GM12875 (cell line): ENCODE results near the gene SMG7.

Source experiments
- H3K4me3 ChIP-seq: one replicate; pipeline ENCODE4 v1.5.1; 2011; ENCODE audit warnings: low read depth, low read length, control low read depth
- TF ChIP-seq, protein P1 (sequence below): IDR thresholded peaks from 2 replicates; pipeline ENCODE4 v1.5.1; 2011; ENCODE audit warnings: low read depth, mild to moderate bottlenecking, control low read depth, inconsistent platforms, low read length, moderate library complexity, borderline replicate concordance; ENCODE audit not compliant: insufficient read depth

Gene SMG7

DNA sequence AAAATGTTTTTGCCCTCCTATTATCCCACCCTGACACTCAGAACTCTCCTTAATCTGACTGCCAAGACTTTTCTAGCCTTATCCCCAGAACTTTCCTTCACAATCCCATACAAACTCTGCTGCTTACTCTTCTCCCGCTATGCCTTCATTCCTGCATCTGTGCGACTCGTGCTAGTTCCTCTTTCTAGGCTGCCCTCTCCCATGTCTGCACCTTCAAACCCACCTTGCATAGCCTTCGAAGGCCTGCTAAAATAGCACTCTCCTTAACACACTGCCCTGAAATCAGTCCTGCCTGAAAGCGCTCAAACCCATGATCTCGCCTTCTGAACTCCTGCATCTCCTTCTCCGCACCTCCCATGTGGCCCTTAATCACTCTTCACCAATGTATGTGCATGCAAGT lies 120.4 kb downstream of the SMG7 start:
- no peak overlapping the region for H3K4me3 ChIP-seq
- TF ChIP-seq, protein P1, sequence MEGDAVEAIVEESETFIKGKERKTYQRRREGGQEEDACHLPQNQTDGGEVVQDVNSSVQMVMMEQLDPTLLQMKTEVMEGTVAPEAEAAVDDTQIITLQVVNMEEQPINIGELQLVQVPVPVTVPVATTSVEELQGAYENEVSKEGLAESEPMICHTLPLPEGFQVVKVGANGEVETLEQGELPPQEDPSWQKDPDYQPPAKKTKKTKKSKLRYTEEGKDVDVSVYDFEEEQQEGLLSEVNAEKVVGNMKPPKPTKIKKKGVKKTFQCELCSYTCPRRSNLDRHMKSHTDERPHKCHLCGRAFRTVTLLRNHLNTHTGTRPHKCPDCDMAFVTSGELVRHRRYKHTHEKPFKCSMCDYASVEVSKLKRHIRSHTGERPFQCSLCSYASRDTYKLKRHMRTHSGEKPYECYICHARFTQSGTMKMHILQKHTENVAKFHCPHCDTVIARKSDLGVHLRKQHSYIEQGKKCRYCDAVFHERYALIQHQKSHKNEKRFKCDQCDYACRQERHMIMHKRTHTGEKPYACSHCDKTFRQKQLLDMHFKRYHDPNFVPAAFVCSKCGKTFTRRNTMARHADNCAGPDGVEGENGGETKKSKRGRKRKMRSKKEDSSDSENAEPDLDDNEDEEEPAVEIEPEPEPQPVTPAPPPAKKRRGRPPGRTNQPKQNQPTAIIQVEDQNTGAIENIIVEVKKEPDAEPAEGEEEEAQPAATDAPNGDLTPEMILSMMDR = no peak

DNA sequence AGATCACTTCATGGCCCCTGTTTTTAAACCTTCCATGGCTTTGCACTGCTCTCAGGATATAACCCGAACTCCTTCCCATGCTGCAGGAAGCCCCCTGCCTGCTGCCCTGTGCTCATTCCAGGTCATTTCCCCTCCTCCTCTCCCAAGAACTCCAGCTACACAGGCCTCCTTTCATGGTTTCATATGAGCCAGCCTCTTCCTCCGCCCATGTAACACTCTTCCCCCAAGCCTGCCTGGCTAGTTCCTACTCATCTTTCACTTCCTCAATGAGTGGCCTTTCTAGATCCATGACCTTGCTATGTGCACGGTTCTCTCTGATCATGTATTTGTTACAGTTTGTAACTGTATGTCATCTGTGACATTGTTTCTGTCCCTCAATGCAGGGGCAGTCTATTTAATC lies 121.1 kb downstream of the SMG7 start:
- no peak overlapping the region for H3K4me3 ChIP-seq
- TF ChIP-seq, protein P1 = no peak

DNA sequence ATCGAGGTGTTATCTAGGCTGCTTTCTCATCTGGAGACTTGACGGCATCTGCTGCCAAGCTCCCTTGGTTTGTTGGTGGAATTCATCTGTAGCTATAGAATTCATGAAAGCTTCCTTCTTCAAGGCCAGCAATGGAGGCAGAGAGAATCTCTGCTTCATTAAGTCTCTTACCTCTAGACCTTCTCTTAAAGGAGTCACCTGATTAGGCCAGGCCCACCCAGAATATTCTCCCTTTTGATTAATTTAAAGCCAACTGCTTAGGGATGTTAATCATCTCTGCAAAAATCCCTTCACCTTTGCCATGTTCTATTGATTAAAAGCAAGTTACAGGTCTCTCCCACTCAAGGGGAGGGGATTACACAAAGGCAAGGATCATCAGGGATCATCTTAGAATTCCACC lies 123.2 kb downstream of the SMG7 start:
- no peak overlapping the region for H3K4me3 ChIP-seq
- TF ChIP-seq, protein P1 = no peak

DNA sequence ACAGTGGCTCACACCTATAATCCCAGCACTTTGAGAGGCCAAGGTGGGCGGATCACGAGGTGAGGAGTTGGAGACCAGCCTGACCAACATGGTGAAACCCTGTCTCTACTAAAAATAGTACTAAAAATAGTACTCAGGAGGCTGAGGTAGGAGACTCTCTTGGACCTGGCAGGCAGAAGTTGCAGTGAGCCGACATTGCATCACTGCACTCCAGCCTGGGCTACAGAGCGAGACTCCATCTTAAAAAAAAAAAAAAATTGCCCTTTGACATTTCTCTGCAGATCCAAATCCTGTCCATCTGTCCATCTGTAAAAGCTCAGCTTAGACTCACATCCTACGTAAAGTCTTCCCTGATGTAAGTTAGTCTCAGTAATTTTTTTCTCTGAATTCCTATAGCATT lies 124.2 kb downstream of the SMG7 start:
- TF ChIP-seq, protein P1 = no peak
- H3K4me3 ChIP-seq = no peak overlapping the region

DNA sequence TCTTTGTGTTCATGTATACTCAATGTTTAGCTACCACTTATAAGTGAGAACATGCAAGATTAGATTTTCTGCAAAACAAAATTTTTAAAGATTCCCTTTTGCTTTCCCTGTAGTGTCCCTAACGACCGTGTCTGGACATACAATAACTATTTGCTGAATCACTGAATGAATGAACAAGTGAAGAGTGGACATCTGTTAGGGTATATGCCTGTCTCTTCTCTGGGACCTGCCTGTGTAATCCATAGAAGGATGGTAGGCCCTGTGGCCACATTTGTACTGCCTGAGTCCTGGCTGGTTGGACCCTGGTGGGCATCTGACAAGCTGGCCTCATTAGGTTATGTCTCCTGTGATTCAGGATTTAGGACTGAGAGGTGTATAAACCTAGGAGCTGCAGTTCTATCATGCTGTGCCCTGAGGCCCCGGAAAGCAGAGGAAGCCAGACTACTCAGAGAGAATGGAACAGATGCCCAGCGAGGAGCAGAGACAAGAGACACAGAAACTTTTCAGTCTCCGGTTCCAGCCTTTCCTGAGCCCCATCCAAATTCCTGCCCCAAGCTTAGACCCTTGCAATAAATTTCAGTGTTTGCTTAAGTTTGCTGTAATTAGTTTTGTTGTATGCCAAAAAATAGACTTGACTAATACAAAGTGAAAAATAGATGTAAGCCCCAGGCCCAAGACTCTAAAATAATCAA lies 125.5 kb downstream of the SMG7 start:
- TF ChIP-seq, protein P1 = no peak
- H3K4me3 ChIP-seq = no peak overlapping the region

DNA sequence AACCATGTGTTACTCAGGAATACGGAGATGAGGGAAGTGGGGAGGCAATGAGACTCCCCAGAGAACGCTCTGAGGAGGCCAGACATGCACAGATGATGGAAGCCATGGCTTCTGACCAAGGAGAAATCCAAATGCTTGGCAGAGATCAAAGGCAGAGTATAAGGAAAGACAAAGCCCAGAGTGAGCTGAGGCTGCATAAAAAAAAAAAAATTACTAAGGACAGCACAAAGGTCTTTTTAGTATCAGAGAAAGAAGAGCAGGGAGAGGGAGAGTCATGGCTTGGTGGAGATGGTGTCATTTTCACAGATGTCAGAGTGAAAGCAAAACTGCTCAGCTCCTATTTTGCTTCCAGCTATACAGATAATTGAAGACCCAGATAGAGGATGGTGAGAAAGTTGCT lies 126.1 kb downstream of the SMG7 start:
- TF ChIP-seq, protein P1 = no peak
- no peak overlapping the region for H3K4me3 ChIP-seq

DNA sequence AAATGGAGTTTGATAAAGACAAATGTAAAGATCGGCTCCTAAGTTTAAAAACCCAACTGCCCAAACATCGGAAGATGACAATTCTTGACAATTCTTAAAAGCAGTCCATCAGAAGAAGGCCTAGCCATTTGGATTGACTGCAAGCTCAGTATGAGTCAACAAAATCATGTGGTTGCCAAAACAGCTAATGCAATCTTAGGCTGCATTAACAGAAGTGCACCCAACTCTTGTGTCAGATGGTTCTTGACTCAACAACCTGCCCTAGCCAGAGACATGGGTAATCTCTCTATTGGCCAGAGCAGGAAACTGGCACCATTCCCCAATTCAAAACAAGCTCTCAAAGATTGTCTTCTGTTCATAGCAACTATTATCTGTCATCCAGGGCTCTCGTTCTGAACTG lies 127.8 kb downstream of the SMG7 start:
- TF ChIP-seq, protein P1 = no peak

More for the DNA sequence above, 127.8 kb downstream of the SMG7 start:
- no peak overlapping the region for H3K4me3 ChIP-seq
